SK-N-SH (cell line): ENCODE measurements around the gene CLSTN2.

Experiments used
- CTCF ChIP-seq: fragments of 200-600 bp; sonication (generic); IDR thresholded peaks from 2 replicates; pipeline ENCODE4 v1.6.1; 2017; ENCODE audit warnings: antibody characterized with exemption, mild to moderate bottlenecking, moderate library complexity
- EP300 ChIP-seq, 2 experiments: IDR thresholded peaks; 2 replicates each; pipeline versions ENCODE4 v1.4.0 to v1.6.1; 2012; ENCODE audit warnings: borderline replicate concordance in 1 of 2, low read depth in 1 of 2, low read length in 1 of 2
- NRF1 ChIP-seq: IDR thresholded peaks from 2 replicates; pipeline ENCODE4 v1.6.1; 2012; ENCODE audit warnings: low read depth, mild to moderate bottlenecking, low read length
- RAD21 ChIP-seq: IDR thresholded peaks from 2 replicates; pipeline ENCODE4 v1.6.1; 2012; ENCODE audit warnings: mild to moderate bottlenecking, low read length
- TAF1 ChIP-seq: IDR thresholded peaks from 2 replicates; pipeline ENCODE4 v1.6.1; 2012; ENCODE audit warnings: low read depth, mild to moderate bottlenecking, low read length, moderate library complexity, borderline replicate concordance
- ZBTB33 ChIP-seq: IDR thresholded peaks from 2 replicates; pipeline ENCODE4 v1.4.0; 2012; ENCODE audit warnings: low read depth, borderline replicate concordance

- no peak for TF ChIP-seq TAF1
- no peak for TF ChIP-seq ZBTB33
- no peak for TF ChIP-seq CTCF
- TF ChIP-seq EP300 (IDR thresholded peaks at IDR 0.05; ENCODE audit: borderline replicate concordance in 1 of 2, low read depth in 1 of 2, low read length in 1 of 2): no peak
- no peak for TF ChIP-seq RAD21
- TF ChIP-seq NRF1: no peak
Observed at GRCh38 chr3:140085001-140085400, 150.0 kb downstream of the CLSTN2 start.
